ENCODE measurements around the gene NOX5. TPM values are rescaled to one million over a fixed set of nuclear protein-coding genes. Genes with fewer than 3 reads are reported as not detected.

The NOX5 gene
- total RNA-seq, 2 donors from 2014 or later = not detected

DNA sequence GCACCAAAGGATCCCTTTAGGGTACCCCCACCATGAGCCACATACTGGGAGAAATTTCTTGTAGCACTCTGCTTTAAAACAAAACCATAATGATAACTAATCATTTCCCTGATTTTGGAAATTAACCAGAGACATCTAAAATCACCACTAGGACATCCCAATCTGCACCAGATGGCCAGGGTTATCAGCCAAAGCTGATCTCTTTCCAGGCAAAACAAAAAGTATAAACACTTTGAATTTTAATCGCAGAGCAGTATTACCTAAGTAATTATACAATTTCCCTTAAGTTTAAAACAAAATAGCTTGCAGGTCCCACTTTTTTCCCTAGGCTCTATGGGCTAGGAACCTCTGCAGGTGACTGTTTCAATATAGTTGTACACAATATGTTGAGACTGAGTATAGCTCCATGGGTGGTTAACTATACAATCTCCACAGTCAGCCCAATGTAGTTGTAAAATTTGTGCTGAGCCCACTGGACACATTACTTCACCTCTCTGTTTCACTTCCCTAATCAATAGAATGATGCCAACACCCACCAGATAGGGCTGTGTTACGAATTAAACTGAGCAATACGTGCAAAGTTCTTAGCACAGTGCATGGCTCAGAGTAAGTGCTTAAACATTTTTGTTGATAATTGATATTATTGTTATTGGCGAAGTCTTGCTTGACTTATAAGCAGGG, 629 bp upstream of the NOX5 start:
- ATAC-seq = no peak
- H3K27ac Mint-ChIP-seq = no peak overlapping the region
- H3K36me3 Mint-ChIP-seq (ENCODE audit: low read depth) = peaks cover 3% of the 10 kb centered on the region

DNA sequence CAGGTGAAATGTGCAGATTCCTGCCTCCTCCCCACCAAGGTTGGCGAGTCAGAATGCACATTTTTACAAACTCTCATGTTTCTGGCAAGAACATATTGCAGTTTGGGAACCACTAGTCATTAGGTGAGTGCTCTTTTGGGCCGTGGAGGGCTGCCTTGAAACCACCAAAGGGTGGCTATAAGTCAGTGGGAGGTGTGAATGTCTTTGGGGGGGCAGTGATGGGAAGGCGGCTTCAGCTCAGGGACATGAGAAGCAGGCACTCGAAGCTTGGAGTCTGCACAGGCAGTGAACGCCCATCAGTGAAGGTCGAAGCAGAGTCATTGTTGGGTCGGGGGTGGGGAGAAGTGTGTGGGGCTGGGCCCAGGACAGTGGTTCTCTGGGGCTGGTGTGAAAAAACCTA, 1.1 kb downstream of the NOX5 start:
- no peak overlapping the region for H3K4me3 Mint-ChIP-seq
- peaks cover 3% of the 10 kb centered on the region for H3K36me3 Mint-ChIP-seq (ENCODE audit: low read depth)
- H3K4me1 Mint-ChIP-seq = no peaks in the 10 kb centered on the region
- no peak overlapping the region for H3K27ac Mint-ChIP-seq
- peaks cover 33% of the 10 kb centered on the region for H3K27me3 Mint-ChIP-seq
- no peak for DNase-seq
- ATAC-seq = no peak
- no peaks in the 10 kb centered on the region for H3K9me3 ChIP-seq (ENCODE audit: control insufficient read depth, low read length, poor library complexity, severe bottlenecking)

More for the DNA sequence above, 629 bp upstream of the NOX5 start:
- Mint-ChIP-seq H3K27me3 (peaks cover 23% of the 10 kb centered on the region), H3K4me3 (no peak overlapping the region), H3K4me1 (no peaks in the 10 kb centered on the region)
- no peaks in the 10 kb centered on the region for H3K9me3 ChIP-seq (ENCODE audit: control insufficient read depth, low read length, poor library complexity, severe bottlenecking)
- DNase-seq = no peak

DNA sequence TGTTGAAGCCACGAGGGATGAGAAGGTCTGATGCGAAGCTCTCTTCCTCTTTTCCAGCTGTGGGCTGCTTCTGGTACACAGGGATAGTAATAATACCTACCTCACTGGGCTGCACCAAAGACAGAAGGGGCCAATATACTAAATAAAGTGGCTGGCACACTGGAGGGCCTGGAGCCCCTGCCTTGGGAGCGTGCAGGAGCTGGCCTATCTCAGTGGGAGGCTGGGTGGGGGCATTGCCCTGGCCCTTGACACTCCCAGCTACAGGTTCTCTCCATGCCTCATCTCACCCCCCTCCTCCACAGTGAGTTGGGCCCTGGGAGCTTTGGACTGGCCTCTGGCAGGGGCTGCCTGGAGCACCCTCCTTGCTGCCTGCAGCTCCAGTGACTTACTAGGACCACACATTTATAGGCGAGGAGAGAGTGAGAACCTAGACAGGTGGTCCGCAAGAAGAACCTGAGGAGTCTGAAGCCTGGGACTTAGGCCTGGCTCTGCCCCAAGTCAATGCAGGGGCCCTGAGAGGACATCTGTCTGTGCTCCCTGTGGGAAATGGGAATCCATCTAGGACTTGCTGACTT, 1.6 kb downstream of the NOX5 start:
- H3K36me3 Mint-ChIP-seq (ENCODE audit: low read depth) = peaks cover 3% of the 10 kb centered on the region
- ATAC-seq (no peak), DNase-seq (no peak)
- no peaks in the 10 kb centered on the region for H3K4me1 Mint-ChIP-seq
- no peaks in the 10 kb centered on the region for H3K9me3 ChIP-seq (ENCODE audit: control insufficient read depth, low read length, poor library complexity, severe bottlenecking)
- H3K27me3 Mint-ChIP-seq = peaks cover 33% of the 10 kb centered on the region
- H3K27ac Mint-ChIP-seq = no peak overlapping the region
- no peak overlapping the region for H3K4me3 Mint-ChIP-seq

DNA sequence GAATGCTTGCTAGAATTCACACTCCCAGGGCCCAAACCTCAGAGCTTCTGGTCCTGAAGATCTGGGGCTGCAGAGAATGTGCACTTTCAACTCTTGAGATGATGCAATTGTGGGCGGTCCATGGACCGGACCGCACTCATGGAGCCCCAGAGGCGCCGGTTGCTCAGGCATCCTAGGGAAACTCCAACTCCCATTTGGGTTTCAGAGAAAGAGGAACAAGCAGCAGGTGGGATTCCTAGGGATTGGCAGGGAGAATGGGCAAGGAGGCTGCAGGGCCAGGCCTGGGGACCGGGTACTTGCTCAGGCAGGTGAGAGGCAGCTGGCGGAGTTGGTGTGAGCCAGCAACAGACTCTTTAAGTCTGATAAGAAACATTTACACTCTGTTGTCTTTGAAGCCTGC, 3.5 kb downstream of the NOX5 start:
- DNase-seq (no peak), ATAC-seq (no peak)
- Mint-ChIP-seq H3K36me3 (ENCODE audit: low read depth) (no peaks in the 10 kb centered on the region), H3K27ac (no peak overlapping the region), H3K4me3 (no peak overlapping the region), H3K4me1 (no peaks in the 10 kb centered on the region), H3K27me3 (peaks cover 45% of the 10 kb centered on the region)
- H3K9me3 ChIP-seq (ENCODE audit: control insufficient read depth, low read length, poor library complexity, severe bottlenecking) = no peaks in the 10 kb centered on the region

DNA sequence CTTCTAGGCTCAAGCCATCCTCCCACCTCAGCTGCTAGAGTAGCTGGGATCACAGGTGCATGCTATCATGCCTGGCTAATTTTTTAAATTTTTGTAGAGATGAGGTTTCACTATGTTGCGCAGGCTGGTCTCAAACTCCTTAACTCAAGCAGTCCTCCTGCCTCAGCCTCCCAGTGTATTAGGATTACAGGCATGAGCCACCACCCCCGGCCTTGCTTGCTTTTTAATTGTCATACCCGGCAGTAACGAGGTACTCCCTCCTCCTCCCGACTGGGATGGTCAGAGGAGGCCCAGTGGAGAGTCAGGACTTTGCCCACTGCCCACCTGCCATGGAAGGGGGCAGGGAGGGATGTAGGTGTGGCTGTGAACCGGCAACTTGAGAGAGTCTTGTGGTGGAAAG, 4.5 kb downstream of the NOX5 start:
- H3K4me3 Mint-ChIP-seq = no peak overlapping the region
- H3K27me3 Mint-ChIP-seq = peaks cover 49% of the 10 kb centered on the region
- H3K4me1 Mint-ChIP-seq = no peaks in the 10 kb centered on the region
- ATAC-seq (no peak), DNase-seq (no peak)
- H3K9me3 ChIP-seq (ENCODE audit: control insufficient read depth, low read length, poor library complexity, severe bottlenecking) = no peaks in the 10 kb centered on the region
- no peaks in the 10 kb centered on the region for H3K36me3 Mint-ChIP-seq (ENCODE audit: low read depth)
- H3K27ac Mint-ChIP-seq = no peak overlapping the region

DNA sequence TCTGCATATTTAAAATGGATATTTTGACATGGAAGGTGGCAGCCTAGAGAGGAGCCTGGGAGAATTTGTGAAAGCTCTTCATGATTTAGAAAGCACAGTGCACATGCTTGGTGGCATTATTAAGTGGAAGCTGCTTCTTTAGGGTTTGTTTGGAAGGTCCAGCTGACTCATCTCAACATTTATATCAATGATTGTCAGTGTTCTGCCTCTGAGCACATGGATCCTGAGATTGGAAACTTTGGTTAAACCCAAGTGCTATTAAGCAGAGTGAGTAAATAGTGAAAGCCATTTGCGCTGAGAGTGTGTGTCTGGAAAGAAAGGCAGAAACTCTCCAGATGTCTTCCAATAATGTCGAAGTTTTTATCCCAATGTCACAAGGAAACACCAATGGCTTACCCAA, 7.4 kb downstream of the NOX5 start:
- Mint-ChIP-seq H3K4me1 (peaks cover 2% of the 10 kb centered on the region), H3K4me3 (no peak overlapping the region), H3K36me3 (ENCODE audit: low read depth) (no peaks in the 10 kb centered on the region), H3K27me3 (peaks cover 50% of the 10 kb centered on the region), H3K27ac (no peak overlapping the region)
- no peak for ATAC-seq
- no peak for DNase-seq
- no peaks in the 10 kb centered on the region for H3K9me3 ChIP-seq (ENCODE audit: control insufficient read depth, low read length, poor library complexity, severe bottlenecking)

DNA sequence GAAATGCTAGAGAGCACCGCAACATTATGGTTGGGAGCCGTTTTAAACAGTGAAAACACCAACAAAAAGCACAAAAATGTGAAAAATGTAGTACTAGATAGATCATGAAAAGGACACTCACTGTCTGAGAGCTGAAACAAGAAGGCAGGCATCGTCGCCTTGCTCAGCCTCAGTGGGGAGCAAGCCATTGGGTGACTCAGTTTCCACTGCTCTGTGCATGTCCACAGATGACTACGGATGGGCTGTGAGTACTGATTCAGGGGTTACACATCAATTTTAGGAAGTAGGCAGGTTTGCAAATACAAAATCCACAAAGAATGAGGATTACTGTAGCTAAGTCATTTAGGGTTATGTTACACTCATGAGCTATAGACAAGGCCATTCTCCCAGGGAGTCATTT, 10.8 kb downstream of the NOX5 start:
- Mint-ChIP-seq H3K4me3 (no peak overlapping the region), H3K27ac (no peak overlapping the region), H3K36me3 (ENCODE audit: low read depth) (no peaks in the 10 kb centered on the region), H3K27me3 (peaks cover 47% of the 10 kb centered on the region), H3K4me1 (peaks cover 5% of the 10 kb centered on the region)
- ATAC-seq = no peak
- no peaks in the 10 kb centered on the region for H3K9me3 ChIP-seq (ENCODE audit: control insufficient read depth, low read length, poor library complexity, severe bottlenecking)
- no peak for DNase-seq

DNA sequence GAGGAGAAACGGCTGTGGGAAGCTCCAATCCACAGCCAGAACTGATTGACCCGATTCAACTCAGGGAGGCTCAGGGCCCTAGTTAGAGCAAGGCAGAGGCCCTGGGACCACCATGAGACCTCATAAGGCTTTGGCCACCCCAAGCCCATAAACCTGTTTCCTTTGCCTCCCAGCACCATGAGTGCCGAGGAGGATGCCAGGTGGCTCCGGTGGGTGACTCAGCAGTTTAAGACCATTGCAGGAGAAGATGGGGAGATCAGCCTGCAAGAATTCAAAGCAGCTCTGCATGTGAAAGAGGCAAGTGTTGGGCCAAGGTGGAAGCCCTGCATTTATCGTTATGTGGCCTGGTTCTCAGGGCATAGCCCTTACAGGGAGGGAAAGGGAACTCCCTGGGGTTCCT, 11.9 kb downstream of the NOX5 start:
- no peak overlapping the region for H3K4me3 Mint-ChIP-seq
- H3K27me3 Mint-ChIP-seq = peaks cover 47% of the 10 kb centered on the region
- ATAC-seq (no peak), DNase-seq (no peak)
- no peaks in the 10 kb centered on the region for H3K9me3 ChIP-seq (ENCODE audit: control insufficient read depth, low read length, poor library complexity, severe bottlenecking)
- H3K4me1 Mint-ChIP-seq = peaks cover 5% of the 10 kb centered on the region
- no peak overlapping the region for H3K27ac Mint-ChIP-seq
- H3K36me3 Mint-ChIP-seq (ENCODE audit: low read depth) = no peaks in the 10 kb centered on the region

DNA sequence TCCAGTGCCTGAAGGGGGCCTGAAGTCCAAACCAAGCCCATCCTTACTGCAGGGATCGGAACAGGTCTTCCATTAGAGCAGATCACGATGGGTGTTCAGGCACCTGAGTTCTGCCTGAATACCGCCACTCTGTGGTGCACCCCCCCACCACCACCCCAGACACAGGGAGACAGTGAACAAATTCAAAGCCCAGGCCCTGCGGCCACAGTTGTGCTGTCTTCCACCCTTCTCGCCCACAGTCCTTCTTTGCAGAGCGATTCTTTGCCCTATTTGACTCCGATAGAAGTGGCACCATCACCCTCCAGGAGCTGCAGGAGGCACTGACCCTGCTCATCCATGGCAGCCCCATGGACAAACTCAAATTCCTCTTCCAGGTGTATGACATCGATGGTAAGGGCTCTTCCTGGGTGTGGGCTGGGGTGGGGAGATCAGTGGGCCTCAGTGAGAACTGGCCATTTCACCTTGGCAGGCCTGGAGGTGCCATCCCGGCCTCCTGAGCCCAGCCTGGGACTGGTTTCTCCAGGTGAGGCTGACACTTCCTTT, 13.6 kb downstream of the NOX5 start:
- no peak overlapping the region for H3K4me3 Mint-ChIP-seq
- H3K4me1 Mint-ChIP-seq = peaks cover 5% of the 10 kb centered on the region
- H3K27me3 Mint-ChIP-seq = peaks cover 34% of the 10 kb centered on the region
- ATAC-seq = no peak
- H3K36me3 Mint-ChIP-seq (ENCODE audit: low read depth) = no peaks in the 10 kb centered on the region
- no peaks in the 10 kb centered on the region for H3K9me3 ChIP-seq (ENCODE audit: control insufficient read depth, low read length, poor library complexity, severe bottlenecking)
- no peak overlapping the region for H3K27ac Mint-ChIP-seq
- DNase-seq = no peak

DNA sequence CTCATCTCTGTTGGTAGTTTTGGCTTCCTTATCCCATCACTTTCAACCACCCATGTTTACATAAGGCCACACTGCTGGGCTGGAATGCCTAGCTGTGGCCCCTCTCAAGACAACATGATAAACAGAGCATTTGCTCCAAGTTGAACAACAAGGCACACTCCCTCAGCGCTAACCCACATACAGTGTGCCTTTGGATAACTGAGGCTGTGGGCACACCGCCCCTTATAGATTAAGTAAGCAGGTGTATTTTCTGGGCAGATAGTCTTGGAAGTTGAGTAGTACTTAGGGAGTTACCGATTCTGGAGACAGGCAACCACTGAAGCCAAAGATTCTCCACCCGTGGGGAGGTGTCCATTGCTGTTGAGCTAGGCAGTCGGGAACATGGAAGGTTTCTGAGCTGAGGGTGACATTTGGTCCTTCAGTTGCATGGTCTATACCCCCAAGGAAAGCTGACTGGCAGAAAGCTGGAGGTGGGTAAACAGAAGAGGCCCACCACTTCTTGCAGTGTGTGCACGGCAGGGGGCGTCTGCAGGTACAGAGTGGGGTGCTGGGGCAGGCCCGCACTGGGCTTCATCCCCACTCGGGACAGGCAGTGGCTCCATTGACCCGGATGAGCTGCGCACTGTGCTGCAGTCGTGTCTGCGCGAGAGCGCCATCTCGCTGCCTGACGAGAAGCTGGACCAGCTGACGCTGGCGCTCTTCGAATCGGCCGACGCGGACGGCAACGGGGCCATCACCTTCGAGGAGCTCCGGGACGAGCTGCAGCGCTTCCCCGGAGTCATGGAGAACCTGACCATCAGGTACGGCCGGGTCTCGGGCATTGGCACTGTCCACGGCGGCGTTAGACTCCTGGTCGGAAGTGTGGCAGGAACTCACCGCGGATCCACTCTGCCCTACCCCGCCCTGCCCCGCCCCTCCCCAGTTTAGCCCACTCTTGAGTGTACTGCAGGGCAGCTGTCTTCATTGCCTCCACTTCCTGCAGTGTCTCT, 16.8 kb downstream of the NOX5 start:
- Mint-ChIP-seq H3K27ac (no peak overlapping the region), H3K4me1 (peaks cover 3% of the 10 kb centered on the region), H3K36me3 (ENCODE audit: low read depth) (no peaks in the 10 kb centered on the region), H3K27me3 (peaks cover 32% of the 10 kb centered on the region), H3K4me3 (peak overlapping the region; percentile 71)
- ATAC-seq = peak; percentile 77
- no peaks in the 10 kb centered on the region for H3K9me3 ChIP-seq (ENCODE audit: control insufficient read depth, low read length, poor library complexity, severe bottlenecking)
- no peak for DNase-seq

DNA sequence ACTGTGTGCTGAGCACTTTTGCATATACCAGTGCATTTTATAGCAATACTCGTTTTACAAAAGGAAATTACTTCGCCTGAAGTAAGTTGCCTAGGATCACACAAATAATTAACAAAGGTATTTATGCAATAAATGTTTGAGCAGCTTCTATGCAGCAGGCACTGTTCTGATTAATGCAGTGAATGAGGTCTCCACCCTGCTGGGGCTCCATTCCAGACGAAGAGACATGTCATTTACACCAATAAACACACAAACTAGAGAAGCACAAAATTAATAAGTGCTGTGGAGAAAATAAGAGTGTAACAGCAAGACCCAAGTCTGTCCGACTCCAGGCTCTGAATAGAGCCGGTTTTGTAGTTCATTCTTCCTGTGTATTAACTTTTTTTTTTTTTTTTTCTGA, 17.5 kb downstream of the NOX5 start:
- Mint-ChIP-seq H3K4me1 (peaks cover 3% of the 10 kb centered on the region), H3K4me3 (peak overlapping the region; percentile 71), H3K36me3 (ENCODE audit: low read depth) (no peaks in the 10 kb centered on the region), H3K27me3 (peaks cover 37% of the 10 kb centered on the region), H3K27ac (no peak overlapping the region)
- ATAC-seq (no peak), DNase-seq (no peak)
- H3K9me3 ChIP-seq (ENCODE audit: control insufficient read depth, low read length, poor library complexity, severe bottlenecking) = no peaks in the 10 kb centered on the region

DNA sequence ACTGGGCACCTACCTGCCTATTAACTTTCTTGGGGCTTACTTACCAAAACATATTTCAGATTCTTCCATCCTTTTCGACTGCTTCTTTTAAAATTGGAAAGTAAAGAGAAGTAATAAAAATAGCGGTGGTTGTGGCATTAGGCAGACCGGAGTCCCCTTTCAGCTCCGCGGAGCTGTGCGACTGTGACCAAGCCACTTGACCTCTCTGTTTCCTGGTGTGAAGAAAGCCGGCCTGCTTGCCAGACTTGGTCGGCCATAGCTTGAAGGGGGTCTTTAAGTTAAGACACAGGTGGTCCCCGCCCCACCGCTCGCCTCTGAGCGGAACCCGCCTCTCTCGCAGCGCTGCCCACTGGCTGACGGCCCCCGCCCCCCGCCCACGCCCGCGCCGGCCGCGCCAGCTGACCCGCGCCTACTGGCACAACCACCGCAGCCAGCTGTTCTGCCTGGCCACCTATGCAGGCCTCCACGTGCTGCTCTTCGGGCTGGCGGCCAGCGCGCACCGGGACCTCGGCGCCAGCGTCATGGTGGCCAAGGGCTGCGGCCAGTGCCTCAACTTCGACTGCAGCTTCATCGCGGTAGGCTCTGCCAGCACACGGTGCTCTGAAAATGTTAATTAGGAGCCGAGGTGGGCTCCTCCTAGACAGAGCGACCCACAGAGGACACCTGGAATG, 18.3 kb downstream of the NOX5 start:
- no peak overlapping the region for H3K27ac Mint-ChIP-seq
- ATAC-seq = no peak
- H3K27me3 Mint-ChIP-seq = peaks cover 41% of the 10 kb centered on the region
- H3K36me3 Mint-ChIP-seq (ENCODE audit: low read depth) = no peaks in the 10 kb centered on the region
- H3K9me3 ChIP-seq (ENCODE audit: control insufficient read depth, low read length, poor library complexity, severe bottlenecking) = no peaks in the 10 kb centered on the region
- no peak for DNase-seq
- H3K4me3 Mint-ChIP-seq = peak overlapping the region; percentile 7
- H3K4me1 Mint-ChIP-seq = peaks cover 3% of the 10 kb centered on the region

DNA sequence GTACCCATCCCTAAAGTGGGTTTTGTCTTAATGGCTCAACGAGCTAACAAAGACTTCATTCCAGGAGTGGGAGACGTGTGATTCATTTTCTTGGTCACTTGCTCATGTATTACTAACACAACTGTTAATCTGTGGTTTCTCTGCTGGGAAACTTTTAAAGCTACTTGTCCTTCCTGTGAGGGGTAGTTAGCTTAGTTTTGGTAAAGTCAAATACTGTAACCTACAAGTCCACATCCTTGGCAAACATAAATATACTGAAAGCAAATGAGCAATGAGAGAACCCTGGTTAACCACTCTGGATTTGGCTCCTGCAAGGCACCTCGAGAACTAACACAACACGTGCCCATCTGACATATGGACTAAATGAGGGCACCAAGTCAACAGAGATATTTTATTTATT, 19.9 kb downstream of the NOX5 start:
- Mint-ChIP-seq H3K27ac (no peak overlapping the region), H3K4me3 (no peak overlapping the region), H3K36me3 (ENCODE audit: low read depth) (peaks cover 2% of the 10 kb centered on the region), H3K4me1 (no peaks in the 10 kb centered on the region), H3K27me3 (peaks cover 42% of the 10 kb centered on the region)
- DNase-seq = no peak
- no peak for ATAC-seq
- no peaks in the 10 kb centered on the region for H3K9me3 ChIP-seq (ENCODE audit: control insufficient read depth, low read length, poor library complexity, severe bottlenecking)

All from T-helper 17 cell (primary cell).